ENCODE measurements around the gene FA2H. TPM values are rescaled to one million over a fixed set of nuclear protein-coding genes. Genes with fewer than 3 reads are reported as not detected.

The FA2H gene
- total RNA-seq, 2 donors from 2014 or later = 2.1 to 2.4 TPM

DNA sequence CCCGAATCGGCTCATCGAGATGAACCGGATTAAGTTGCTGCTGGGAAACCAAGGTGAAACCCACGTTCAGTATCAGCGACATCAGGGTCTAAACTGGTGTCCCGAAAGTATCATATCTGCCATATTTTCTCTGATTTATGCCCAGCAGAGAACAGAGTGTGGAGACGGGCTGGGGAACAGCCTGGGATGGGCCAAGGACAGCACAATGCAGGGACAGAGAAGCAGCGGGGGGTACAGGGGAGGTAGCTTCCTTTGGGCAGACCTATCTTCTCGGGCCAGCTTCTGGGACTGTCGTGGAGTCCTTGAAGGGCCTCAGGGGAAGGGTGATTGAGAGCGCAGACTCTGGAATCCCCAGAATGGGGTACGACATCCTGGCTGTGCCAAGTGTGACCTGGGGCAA is 56.5 kb downstream of the FA2H start:
- Histone ChIP-seq H3K9ac (ENCODE audit: extremely low read depth, low read length, poor library complexity, severe bottlenecking) (no peak overlapping the region), H3K4me3 (ENCODE audit: low read length) (no peak overlapping the region), H3K9me3 (ENCODE audit: control insufficient read depth, low read length) (no peaks in the 10 kb centered on the region), H3K27me3 (ENCODE audit: control insufficient read depth, insufficient read depth, low read length, poor library complexity, severe bottlenecking) (no peaks in the 10 kb centered on the region), H3K4me1 (ENCODE audit: control insufficient read depth, insufficient read depth, low read length) (no peaks in the 10 kb centered on the region), H3K27ac (ENCODE audit: low read depth, low read length) (no peak overlapping the region), H3K36me3 (ENCODE audit: control insufficient read depth, insufficient read depth, low read length) (no peaks in the 10 kb centered on the region)
- Mint-ChIP-seq H3K4me1 (no peaks in the 10 kb centered on the region), H3K27me3 (ENCODE audit: insufficient read depth) (no peaks in the 10 kb centered on the region), H3K4me3 (no peak overlapping the region), H3K36me3 (ENCODE audit: low read depth) (no peaks in the 10 kb centered on the region), H3K27ac (no peak overlapping the region), H3K9me3 (no peaks in the 10 kb centered on the region)
- WGBS, 2 experiments (ENCODE audit: insufficient coverage in 1 of 2, insufficient read length in 1 of 2) = 89 to 94% methylated on average over 13 of the region's 13 CpGs
- DNase-seq = no peak
- TF ChIP-seq, protein P1, sequence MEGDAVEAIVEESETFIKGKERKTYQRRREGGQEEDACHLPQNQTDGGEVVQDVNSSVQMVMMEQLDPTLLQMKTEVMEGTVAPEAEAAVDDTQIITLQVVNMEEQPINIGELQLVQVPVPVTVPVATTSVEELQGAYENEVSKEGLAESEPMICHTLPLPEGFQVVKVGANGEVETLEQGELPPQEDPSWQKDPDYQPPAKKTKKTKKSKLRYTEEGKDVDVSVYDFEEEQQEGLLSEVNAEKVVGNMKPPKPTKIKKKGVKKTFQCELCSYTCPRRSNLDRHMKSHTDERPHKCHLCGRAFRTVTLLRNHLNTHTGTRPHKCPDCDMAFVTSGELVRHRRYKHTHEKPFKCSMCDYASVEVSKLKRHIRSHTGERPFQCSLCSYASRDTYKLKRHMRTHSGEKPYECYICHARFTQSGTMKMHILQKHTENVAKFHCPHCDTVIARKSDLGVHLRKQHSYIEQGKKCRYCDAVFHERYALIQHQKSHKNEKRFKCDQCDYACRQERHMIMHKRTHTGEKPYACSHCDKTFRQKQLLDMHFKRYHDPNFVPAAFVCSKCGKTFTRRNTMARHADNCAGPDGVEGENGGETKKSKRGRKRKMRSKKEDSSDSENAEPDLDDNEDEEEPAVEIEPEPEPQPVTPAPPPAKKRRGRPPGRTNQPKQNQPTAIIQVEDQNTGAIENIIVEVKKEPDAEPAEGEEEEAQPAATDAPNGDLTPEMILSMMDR (conservative IDR thresholded peaks at IDR 0.05) = no peak

DNA sequence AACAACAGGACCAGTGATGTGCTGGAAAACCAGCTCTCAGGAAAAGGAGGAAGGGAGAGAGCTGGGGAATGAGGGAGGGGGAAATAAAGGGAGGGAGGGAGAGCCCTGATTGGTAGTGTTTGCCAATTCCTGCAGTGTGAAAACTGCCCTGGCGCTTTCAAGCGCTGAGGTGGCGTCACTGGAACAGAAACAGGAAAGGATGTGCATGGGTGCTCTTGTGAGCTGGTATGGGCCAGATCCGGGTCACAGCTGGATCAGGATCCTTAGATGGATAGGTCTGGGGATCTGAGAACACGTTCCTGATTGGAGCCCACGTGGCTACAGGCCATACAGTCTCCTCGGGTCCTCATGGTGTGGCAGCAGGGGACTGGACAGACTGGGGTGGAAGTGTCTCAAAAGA is 57.3 kb downstream of the FA2H start:
- TF ChIP-seq, protein P1 (conservative IDR thresholded peaks at IDR 0.05) = no peak
- Histone ChIP-seq H3K27ac (ENCODE audit: low read depth, low read length) (no peak overlapping the region), H3K9me3 (ENCODE audit: control insufficient read depth, low read length) (no peaks in the 10 kb centered on the region), H3K4me3 (ENCODE audit: low read length) (no peak overlapping the region), H3K4me1 (ENCODE audit: control insufficient read depth, insufficient read depth, low read length) (no peaks in the 10 kb centered on the region), H3K27me3 (ENCODE audit: control insufficient read depth, insufficient read depth, low read length, poor library complexity, severe bottlenecking) (no peaks in the 10 kb centered on the region), H3K9ac (ENCODE audit: extremely low read depth, low read length, poor library complexity, severe bottlenecking) (no peak overlapping the region), H3K36me3 (ENCODE audit: control insufficient read depth, insufficient read depth, low read length) (no peaks in the 10 kb centered on the region)
- Mint-ChIP-seq H3K9me3 (no peaks in the 10 kb centered on the region), H3K4me1 (no peaks in the 10 kb centered on the region), H3K4me3 (no peak overlapping the region), H3K27me3 (ENCODE audit: insufficient read depth) (no peaks in the 10 kb centered on the region), H3K36me3 (ENCODE audit: low read depth) (no peaks in the 10 kb centered on the region), H3K27ac (no peak overlapping the region)
- DNase-seq = no peak
- 90 to 91% methylated on average over 6 to 7 of the region's 7 CpGs for WGBS, 2 experiments (ENCODE audit: insufficient coverage in 1 of 2, insufficient read length in 1 of 2)

DNA sequence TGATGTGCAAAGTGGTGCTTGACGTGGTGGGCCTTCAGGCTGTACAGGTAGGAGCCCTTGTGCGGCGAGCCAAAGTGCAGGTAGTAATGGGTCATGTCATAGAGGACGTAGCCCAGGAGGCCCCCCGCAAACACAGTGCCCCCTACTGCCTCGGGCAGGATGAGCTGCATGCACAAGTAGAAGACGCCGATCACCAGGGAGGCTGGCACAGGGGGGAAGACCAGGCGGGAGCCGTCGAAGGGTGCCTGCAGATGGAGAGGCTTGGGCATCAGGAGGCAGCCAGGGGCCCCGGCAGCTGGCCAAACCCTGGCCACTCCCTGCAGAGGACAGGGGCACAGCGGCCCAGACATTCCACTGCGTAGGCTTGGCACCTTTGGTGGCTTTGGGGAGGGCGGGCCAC is 58.3 kb downstream of the FA2H start:
- Mint-ChIP-seq H3K4me3 (no peak overlapping the region), H3K36me3 (ENCODE audit: low read depth) (no peaks in the 10 kb centered on the region), H3K4me1 (no peaks in the 10 kb centered on the region), H3K27ac (no peak overlapping the region), H3K9me3 (no peaks in the 10 kb centered on the region), H3K27me3 (ENCODE audit: insufficient read depth) (no peaks in the 10 kb centered on the region)
- no peaks in the 10 kb centered on the region for H3K9me3 ChIP-seq (ENCODE audit: control insufficient read depth, low read length)
- no peak overlapping the region for H3K4me3 ChIP-seq (ENCODE audit: low read length)
- WGBS, 2 experiments (ENCODE audit: insufficient coverage in 1 of 2, insufficient read length in 1 of 2) = 85 to 86% methylated on average over 14 to 15 of the region's 15 CpGs
- TF ChIP-seq, protein P1 (conservative IDR thresholded peaks at IDR 0.05) = peak; percentile 48
- no peaks in the 10 kb centered on the region for H3K36me3 ChIP-seq (ENCODE audit: control insufficient read depth, insufficient read depth, low read length)
- H3K9ac ChIP-seq (ENCODE audit: extremely low read depth, low read length, poor library complexity, severe bottlenecking) = no peak overlapping the region
- no peaks in the 10 kb centered on the region for H3K4me1 ChIP-seq (ENCODE audit: control insufficient read depth, insufficient read depth, low read length)
- no peaks in the 10 kb centered on the region for H3K27me3 ChIP-seq (ENCODE audit: control insufficient read depth, insufficient read depth, low read length, poor library complexity, severe bottlenecking)
- DNase-seq = peak; percentile 59
- no peak overlapping the region for H3K27ac ChIP-seq (ENCODE audit: low read depth, low read length)

All from endodermal cell (in vitro differentiated cells).